H54 (cell line): ENCODE data around the gene KRT2.

Experiments used
- DNase-seq: peaks from one replicate; pipeline ENCODE4 v3.0.0; 2011; ENCODE audit warnings: low spot score, mixed read lengths; ENCODE audit not compliant: insufficient read length
- FAIRE-seq: peaks from 3 replicates; lab custom pipeline; 2011; peaks lifted over from hg19 to GRCh38; lab: Jason Lieb, UNC
- POLR2A ChIP-seq: IDR thresholded peaks from 2 replicates; pipeline ENCODE4 v1.6.1; 2011; ENCODE audit warnings: low read depth, mild to moderate bottlenecking, low read length

KRT2 gene

GRCh38 chr12:52651726-52652261, at the start of gene KRT2:
TSS of gene KRT2 (minus strand) at chr12:52652211. CDS start at chr12:52652142, 69 bp downstream.
- DNase-seq: no peak
- no peak for TF ChIP-seq POLR2A

DNA sequence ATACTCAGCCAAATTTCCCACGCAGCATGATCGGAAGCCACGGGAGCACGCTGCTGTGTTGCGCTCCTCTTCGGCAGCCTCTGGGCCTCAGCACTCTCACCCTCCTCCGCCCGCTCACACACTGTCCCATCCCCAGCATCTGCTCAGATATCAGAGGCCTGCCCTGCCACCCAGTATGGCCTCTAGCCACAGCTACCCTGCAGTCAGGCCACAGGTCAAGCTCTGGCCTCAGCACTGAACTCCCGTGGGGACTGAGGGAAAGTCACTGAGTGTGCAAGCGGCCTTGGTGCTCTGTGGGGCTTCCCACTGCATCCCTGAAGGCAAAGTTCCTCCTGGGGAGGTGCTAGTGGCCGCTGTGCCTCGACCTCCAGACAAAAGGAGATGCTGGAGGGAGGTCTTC, 49.3 kb upstream of the KRT2 start:
- FAIRE-seq (no peak), DNase-seq (no peak)
- TF ChIP-seq POLR2A: no peak

More at GRCh38 chr12:52651726-52652261, at the start of gene KRT2:
- FAIRE-seq: no peak

GRCh38 chr12:52699960-52700359, 47.9 kb upstream of the KRT2 start:
- FAIRE-seq (no peak), DNase-seq (no peak)
- TF ChIP-seq POLR2A: no peak

DNA sequence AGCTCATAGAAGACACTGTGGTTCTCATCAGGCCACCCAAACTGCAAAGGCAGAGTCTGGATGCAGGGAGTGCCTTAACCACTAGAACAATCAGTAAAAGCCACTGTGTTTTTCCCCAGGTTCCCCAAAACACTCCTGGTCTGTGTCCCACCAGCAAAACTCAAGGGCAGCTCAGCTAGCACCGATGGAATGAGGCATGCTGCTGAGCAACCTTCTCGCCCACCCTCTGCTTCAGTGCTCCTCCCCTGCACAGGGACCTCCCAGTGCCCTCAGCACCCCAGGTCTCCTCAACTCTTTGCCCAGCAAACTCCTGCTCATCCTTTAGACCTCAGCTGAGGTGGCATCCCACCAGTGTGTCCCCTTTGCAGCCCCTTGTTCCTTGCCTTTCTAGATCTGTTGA, 47.4 kb upstream of the KRT2 start:
- no peak for TF ChIP-seq POLR2A
- FAIRE-seq: no peak
- no peak for DNase-seq

GRCh38 chr12:52698651-52699340, 46.8 kb upstream of the KRT2 start:
- DNase-seq (no peak), FAIRE-seq (no peak)
- TF ChIP-seq POLR2A: no peak

DNA sequence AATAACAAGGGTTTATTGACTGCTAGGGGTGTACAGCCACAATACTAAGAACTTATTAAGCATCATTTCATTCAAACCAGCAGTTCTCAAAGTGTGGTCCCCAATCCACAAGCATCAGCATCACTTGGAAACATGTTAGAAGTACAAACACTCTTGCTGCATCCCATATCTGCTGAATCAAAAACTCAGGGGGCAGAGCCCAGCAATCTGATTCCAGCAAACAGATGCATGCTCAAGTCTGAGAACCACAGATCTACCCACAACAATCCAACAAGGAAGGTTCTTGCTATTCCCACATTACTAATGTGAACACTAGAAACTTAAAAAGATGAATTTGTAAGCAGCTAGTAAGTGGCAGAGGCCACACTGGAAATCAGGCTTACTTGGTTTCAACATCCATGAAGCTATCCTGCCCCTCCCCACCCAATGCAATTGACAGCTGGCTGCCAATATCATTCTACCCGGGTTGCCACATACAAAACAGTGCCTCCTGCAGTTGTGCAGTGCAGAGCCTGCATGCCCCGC, 45.1 kb upstream of the KRT2 start:
- DNase-seq: no peak
- FAIRE-seq: no peak
- TF ChIP-seq POLR2A: no peak

DNA sequence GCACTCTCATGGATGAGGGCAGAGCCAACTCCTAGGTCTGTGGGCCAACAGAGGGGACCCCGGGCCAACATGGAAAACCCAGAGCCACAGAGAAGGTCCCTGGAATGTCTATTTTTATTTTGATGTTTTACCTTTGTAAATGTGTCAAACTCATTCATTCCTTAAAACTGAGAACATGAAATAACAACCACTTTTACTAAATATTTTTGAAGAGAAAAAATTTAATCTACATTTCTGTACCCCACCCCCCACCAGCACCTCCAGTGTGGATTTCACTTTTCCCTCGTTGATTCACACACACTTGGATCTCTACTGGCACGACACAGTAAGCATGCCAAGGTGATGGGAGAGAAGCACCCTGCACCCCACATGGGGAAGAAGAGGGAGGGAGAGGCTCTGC, 44.6 kb upstream of the KRT2 start:
- TF ChIP-seq POLR2A: no peak
- no peak for FAIRE-seq

DNA sequence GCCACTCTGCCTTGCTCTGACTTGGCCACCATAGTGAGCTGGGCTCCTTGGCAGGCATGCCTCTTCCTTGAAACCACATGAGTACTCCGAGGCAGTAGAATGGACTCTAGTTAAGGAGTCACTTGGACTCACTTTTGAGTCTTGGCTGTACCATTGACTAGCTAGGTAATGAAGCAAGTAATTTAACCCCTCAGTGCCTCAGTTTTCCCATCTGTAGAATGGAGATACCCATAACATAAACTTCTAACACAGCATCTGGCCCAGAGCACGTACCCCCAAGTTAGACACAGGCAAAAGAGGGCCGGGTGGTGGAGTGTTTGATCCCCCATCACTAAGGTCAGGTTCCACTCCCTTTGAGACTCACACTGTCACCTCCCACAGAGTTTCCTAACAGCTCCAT, 43.0 kb upstream of the KRT2 start:
- no peak for TF ChIP-seq POLR2A
- no peak for FAIRE-seq
- no peak for DNase-seq

More for the DNA sequence above, 44.6 kb upstream of the KRT2 start:
- DNase-seq: no peak

DNA sequence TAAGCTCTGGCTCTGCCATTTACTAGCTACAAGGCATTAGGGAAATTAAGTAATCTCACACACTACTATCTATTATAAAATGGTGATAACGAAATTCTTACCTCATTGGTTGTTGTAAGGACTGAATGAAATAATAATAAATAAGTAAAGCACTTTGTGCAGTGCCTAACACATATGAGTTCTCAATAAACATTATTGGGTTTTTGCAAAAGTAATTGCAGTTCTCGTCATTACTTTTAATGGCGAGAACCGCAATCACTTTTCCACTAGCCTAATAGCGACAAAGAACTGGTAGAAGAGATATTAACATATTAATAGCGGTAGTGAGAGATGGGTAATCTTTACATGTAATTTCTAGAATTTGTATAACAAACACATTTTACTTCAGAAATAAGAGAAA, 42.1 kb upstream of the KRT2 start:
- DNase-seq (no peak), FAIRE-seq (no peak)
- no peak for TF ChIP-seq POLR2A

DNA sequence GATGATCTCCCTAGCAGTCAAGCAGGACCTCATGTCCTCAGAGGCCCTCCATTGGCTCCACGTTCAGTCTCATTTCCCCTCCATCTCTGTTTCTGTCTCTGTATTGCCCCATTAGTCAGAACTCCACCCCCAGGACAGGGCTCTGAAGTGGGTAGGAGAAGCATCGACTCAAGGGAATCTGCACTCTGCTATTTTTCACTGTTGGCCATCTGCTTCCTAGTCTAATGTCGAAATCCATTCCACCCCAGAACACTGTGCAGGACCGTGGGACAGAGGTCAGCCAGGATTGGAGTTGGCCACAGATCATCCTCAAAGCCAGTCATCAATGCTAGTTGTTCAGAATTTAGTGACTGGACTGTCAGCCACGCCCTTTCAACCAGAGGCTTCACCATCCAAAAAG, 41.2 kb upstream of the KRT2 start:
- DNase-seq (no peak), FAIRE-seq (no peak)
- TF ChIP-seq POLR2A: no peak

DNA sequence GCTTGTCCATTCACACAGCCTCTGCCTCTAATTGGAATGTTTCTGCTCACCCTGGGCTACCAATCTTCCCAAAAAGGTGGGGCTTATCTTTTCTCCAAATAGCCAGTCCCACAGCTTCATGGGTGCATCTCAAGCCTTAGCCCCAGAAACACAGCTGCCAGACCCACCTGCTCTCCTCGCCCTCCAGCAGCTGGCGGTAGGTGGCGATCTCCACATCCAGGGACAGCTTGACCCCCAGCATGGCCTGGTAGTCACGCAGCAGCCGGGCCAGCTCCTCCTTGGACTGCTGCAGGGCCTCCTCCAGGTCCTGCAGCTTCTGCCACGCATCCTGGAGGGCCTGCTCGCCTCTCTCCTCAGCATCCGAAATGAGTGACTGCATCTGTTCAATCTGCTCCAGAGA, 40.2 kb upstream of the KRT2 start:
- DNase-seq: no peak
- no peak for FAIRE-seq
- no peak for TF ChIP-seq POLR2A

- DNase-seq (no peak), FAIRE-seq (no peak)
- no peak for TF ChIP-seq POLR2A
Measured at GRCh38 chr12:52691841-52692150, 39.8 kb upstream of the KRT2 start.

DNA sequence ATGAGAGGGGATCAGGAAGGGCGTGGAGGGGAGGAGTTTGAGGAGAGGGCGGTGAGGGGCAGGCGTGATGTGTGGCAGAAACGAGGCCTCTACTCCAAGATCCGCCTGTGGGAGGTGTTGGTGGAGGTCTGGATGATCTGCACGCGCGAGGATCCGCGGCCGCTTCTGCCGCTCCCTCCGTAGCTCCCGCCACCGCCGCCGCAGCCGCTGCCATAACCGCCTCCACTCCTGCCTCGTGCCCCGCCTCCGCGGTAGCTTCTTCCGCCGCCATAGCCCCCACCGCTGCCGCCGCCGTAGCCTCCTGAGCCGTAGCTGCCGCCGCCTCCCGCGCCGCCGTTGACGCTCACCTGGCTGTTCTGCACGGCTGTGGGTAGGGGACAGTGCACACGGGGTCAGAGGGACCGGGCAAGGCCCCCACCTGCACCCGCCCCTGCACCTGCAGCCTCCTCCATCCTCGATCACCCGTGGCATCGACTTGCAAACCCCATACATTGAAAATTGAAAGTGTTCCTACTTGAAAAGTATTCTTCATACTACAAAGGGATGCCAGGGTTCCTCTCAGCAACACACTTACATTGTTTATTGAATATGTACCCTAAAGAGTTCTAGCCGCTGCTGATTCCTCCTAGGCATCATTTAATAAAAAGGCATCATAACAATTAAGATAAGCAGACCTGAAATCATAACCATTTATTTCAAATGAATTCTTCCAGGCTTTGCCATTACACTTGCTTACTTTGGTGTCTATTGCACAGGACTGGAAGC, 39.2 kb upstream of the KRT2 start:
- no peak for TF ChIP-seq POLR2A
- no peak for FAIRE-seq
- DNase-seq: no peak

GRCh38 chr12:52690351-52691075, 38.5 kb upstream of the KRT2 start:
- DNase-seq (no peak), FAIRE-seq (no peak)
- no peak for TF ChIP-seq POLR2A
